C4-2B (cell line): Measurements from ENCODE around the gene LRRC75B.

Source experiments
- H3K27ac ChIP-seq: fragments of 450-650 bp; 2 replicates; pipeline ENCODE4 v1.5.1; 2017
- ZFX ChIP-seq: fragments of 450-650 bp; IDR thresholded peaks from 2 replicates; pipeline ENCODE4 v1.6.1; 2017
- TF ChIP-seq, protein P1 (sequence below): fragments of 450-650 bp; conservative IDR thresholded peaks from 2 replicates; pipeline ENCODE4 v1.5.1; 2017; ENCODE audit warnings: mild to moderate bottlenecking

Gene LRRC75B

DNA sequence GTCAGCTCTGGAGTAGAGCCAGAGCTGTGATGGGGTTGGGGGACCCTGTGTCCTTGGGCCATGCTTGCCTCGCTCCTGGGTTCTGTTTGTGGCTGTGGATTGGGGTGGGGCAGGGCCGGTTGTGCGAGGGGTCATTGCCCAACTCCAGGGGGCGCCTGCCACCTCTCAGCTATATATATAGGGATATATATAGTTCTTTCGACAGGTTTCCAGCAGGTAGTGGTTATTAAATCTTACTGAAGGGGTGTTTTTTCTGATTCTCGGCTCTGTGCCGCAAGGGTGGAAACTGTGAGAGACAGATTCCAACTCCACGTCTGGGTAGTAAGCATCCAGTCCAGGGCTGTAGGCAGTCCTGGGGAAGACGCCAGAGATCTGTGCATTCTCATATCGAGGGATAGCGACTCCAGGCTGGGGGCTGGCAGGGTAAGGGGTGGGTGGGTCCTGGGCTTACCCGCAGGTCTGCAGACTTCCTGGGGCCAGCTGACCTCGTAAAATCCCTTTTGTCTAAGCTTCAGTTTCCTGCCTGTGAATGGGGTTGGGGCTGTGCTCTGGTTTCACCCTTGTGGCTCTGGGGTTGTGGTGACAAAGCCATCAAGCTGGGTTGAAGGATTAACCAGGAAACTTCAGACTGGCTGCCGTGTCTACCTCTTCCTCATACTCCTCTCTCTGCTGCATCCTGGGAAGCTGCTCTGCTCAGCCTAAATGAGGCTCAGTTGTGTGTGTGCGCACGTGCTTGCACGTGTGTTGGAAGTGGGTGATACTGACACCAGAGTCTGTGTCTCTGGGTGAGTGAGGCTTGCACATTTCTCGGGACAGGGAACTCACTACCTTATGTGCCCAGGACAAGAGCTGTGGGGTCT, 11.1 kb upstream of the LRRC75B start:
- H3K27ac ChIP-seq = peak overlapping the region; percentile 97

DNA sequence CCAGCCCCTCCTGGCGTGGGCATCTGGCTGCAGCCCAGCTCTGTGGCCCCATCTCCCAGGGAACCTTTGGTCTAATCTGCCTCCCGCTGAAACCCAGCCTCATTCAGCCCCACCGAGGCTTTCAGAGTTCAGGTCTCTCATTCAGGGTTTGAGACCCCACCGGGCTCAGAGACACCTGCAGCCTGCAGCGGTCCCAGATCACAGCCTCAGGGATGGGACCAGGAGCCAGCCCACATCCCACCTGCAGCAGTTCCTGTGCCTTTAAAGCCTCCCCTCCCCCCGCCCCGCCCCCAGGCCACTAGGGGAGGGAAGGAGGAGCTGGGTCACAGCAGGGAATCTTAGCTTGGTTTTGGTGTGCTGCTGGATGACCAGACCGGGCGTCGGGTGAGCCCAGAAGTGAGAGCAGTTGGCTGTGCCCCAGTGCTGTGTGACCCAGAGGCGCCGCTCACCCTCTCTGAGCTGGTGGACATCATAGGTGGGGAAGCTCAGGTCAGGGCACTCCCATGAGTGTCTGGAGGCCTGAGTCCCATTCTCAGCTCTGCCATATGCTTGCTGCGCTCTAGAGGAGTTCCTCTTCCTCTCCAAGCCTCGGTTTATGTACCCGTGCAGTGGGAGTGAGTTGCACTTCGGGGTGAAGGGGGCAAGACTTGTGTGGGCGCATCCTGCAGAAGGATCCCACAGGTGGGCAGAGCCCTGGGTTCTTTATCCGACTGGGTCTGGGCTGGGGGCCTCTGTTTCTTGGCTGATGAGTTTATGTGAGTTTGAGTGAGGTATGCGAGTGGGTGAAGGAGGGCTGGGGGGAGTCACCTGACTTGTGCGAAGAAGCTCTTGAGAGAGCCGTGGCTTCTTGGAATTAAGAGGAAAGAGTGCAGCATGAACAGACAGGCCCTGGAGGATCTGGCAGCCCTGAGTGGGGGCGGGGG, 10.2 kb upstream of the LRRC75B start, which contains the start of gene GGT1:
Gene GGT1 (plus strand): TSS at position 347 of the 923 bp plus-strand sequence. CDS start 7,889 bp downstream, outside the sequence.
- peak within 1 kb of the TSS; percentile 97 for H3K27ac ChIP-seq

DNA sequence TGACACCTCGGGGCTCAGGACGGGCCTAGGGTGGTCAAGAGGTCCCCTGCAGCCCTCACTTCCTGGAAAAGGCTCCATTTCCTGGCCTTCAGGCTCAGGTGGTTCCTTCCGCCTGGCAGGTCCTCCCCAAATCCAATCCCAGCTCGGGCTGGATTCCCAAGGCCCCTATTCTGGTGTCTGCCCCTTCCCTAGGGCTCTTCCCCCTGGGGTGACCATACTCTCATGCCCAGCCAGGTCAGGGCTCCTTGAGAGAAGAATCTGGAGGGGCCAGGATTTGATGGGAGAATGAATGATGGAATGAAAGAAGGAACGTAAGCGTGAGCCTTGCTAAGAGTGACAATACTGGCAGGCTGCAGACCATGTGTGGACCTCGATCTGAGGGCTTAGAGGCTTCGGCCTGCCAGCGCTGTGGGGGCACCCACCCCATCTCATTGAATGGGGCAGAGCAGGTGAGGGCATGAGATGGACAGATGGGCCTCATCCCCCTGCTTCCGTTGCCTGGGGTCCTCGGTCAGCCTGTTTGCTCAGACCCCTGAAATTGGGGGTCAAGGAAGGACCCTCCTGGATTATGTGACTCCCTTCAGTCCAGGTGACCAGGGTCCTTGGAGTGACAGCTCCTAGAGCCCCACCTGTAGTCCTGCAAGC, 9.4 kb upstream of the LRRC75B start:
- H3K27ac ChIP-seq = peak overlapping the region; percentile 97

DNA sequence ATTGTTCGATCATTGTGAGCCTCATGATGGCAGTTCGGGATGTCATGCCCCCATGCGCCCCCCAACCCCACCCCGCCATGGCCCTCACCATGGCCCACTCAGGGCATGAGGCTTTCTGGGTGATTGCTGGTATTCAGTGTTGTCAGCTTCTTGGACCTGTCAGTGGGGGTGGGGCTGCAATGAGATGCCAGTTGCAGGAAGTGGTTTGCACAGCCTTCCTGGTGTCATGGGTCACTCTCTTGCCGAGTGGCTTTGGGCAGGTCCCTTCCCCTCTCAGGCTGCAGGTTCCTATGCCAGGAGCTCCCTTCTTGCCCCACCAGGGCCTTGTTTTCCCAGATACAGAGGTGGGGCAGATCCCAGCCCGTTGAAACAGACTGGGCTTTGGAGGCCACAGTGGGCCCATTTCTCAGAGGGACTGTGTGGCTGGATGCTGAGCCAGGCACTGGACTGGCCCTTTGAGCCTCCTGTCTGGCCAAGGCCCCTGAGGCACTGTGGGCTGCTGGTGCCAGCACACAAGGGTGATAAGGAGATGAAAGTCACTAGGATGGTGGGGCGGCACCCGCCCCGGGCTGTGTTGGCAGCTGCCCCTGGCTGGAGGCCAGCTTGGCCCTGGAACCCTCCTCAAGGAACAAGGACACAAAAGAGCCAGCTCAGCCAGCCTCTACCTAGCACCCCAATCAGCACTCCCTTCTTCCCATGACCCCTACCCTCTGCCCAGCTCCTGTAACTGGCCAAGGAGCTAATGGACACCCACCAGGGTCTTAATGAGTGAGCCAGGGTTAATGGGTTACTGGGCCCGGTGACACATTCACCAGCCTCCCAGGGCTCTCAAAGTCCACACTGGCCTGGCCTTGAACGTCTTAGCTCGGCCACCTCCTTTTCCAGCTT, 8.6 kb upstream of the LRRC75B start:
- TF ChIP-seq, protein P1, sequence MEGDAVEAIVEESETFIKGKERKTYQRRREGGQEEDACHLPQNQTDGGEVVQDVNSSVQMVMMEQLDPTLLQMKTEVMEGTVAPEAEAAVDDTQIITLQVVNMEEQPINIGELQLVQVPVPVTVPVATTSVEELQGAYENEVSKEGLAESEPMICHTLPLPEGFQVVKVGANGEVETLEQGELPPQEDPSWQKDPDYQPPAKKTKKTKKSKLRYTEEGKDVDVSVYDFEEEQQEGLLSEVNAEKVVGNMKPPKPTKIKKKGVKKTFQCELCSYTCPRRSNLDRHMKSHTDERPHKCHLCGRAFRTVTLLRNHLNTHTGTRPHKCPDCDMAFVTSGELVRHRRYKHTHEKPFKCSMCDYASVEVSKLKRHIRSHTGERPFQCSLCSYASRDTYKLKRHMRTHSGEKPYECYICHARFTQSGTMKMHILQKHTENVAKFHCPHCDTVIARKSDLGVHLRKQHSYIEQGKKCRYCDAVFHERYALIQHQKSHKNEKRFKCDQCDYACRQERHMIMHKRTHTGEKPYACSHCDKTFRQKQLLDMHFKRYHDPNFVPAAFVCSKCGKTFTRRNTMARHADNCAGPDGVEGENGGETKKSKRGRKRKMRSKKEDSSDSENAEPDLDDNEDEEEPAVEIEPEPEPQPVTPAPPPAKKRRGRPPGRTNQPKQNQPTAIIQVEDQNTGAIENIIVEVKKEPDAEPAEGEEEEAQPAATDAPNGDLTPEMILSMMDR = no peak
- TF ChIP-seq ZFX = no peak
- peak overlapping the region; percentile 97 for H3K27ac ChIP-seq

DNA sequence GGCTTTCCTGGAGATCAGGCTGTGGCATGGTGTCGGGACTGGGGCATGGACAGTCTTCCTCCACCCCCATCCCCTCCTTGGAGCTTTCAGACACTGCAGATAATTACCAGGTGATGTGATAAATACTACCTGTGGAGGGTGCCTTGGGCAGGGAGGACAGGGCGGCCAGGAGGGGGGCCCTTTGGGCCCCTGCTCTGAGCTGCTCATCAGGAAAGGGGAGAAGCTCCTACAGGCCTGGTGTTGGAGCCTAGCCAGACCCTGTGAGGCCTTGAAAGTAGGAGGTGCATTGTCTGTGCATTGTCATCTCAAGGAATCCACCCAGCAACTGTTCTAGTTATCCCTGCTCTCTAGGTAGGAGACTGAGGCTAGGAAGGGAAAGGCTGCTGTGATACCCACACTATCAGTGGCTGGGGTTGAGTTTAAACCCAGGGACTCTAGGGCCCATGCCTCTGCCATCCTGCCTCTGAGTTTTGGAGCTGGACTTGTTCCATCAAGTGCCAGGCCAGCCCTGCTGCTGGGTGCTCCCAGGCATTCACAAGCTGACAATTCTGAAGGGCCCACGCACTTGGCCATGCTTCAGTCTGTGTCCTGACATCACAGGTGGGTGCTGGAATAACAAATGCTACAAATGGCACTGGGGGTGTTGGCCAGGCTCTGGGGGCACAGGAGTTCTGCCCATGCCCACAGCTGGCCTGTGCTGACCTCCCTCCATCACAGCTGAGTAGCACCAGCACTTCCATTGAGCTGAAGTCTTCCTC, 7.3 kb upstream of the LRRC75B start:
- H3K27ac ChIP-seq = peak overlapping the region; percentile 97
- TF ChIP-seq ZFX = peak; percentile 15; the same call in 1 of the 2 replicates

DNA sequence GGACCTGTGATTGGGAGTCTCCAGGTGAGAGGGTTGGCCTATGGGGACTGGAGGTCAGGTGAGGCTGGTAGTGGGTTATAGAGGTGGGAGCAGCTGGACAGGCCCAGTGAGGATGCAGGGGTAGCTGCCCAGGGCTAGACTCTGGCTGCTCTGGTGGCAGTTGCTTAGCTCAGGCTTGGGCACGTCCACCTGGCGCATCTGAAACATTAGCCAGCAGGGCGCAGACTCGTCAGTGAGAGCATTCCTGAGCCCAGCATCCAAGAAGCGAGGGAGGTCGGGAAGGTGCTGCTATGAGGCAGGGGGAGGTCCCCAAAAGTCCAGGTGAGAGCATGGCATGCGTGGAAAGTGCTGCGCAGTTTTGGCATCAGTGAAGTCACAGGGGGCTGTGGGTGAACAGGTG, 6.6 kb upstream of the LRRC75B start:
- TF ChIP-seq, protein P1 = no peak
- TF ChIP-seq ZFX = no peak
- peak overlapping the region; percentile 97 for H3K27ac ChIP-seq

DNA sequence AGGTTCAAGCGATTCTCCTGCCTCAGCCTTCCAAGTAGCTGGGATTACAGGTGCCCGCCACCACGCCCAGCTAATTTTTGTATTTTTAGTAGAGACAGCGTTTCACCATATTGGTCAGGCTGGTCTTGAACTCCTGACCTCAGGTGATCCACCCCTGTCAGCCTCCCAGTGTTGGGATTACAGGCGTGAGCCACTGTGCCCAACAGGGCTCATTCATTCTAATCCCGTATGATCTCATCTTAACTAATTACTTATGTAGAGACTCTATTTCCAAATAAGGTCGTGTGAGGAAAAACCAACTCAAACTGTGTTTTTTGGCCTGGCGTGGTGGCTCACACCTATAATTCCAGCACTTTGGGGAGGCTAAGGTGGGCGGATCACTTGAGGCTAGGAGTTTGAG, 4.2 kb upstream of the LRRC75B start:
- peak overlapping the region; percentile 97 for H3K27ac ChIP-seq

DNA sequence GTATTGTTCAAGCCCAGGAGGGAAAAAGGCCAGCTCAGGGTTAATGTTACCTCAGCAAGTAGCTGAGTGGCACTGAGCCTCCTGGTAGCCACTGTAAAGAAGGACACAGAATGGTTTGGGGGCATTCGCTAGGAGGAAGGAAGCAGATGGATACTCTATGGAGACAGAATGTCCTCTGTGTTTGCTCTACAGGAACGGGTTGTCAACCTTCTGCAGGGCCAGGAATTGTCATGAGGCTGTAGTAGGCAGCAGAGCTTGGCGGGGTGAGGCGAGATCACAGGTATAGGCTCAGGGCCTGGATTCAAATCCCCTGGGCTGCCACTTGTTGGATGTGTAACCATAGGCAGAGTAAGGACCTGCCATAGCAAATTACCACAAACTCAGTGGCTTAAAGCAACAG, 3.0 kb upstream of the LRRC75B start:
- no peak for TF ChIP-seq ZFX
- TF ChIP-seq, protein P1 = no peak

DNA sequence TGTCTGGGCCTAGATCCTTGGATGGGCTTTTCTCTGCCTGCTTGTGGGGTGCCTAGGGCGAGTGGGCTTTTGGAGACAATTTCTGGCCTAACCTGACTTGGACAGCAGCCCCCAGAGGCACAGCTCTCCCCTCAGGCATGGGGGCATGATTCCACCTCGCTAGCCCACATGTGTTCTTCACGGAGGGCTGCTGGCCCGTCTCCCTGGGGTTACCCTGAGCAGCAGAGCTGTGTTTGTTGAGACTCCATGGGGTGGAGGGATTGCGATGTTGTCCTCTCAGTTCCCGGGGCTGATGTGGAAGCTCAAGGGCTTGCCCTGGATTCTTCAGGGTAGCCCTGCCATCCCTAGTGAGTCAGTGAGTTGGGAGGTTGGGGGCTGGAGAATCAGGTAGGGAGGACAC, 2.4 kb upstream of the LRRC75B start:
- H3K27ac ChIP-seq = peak overlapping the region; percentile 97
- TF ChIP-seq ZFX = no peak
- TF ChIP-seq, protein P1 = no peak

More for the DNA sequence above, 3.0 kb upstream of the LRRC75B start:
- H3K27ac ChIP-seq = peak overlapping the region; percentile 97
